IPS-NIHi7 (cell line): ENCODE measurements around the gene PRKAG2.

Experiments used
- DNase-seq: peaks from one replicate; pipeline ENCODE4 v3.0.0; 2012; ENCODE audit warnings: mixed read lengths; ENCODE audit errors: extremely low spot score

Gene PRKAG2

DNA sequence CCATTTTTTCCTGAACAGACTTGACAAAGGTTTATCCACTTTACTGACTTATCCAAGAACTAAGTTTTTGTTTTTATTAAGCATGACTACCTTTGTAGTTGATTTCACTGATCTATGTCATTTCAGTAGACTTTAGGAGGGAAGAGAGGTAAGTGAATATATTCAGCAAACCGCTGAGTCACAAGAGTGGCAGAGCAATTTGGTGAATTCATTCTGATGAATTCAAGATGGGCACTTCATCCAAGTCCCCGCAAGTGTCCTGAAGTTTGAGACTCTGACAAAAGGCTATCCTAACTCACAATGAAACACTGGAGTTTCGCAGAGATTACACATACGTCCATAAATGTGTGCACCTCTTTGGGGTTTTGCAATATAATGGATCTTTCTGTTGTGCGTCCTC lies 255.0 kb downstream of the PRKAG2 start:
- DNase-seq, result no peak

DNA sequence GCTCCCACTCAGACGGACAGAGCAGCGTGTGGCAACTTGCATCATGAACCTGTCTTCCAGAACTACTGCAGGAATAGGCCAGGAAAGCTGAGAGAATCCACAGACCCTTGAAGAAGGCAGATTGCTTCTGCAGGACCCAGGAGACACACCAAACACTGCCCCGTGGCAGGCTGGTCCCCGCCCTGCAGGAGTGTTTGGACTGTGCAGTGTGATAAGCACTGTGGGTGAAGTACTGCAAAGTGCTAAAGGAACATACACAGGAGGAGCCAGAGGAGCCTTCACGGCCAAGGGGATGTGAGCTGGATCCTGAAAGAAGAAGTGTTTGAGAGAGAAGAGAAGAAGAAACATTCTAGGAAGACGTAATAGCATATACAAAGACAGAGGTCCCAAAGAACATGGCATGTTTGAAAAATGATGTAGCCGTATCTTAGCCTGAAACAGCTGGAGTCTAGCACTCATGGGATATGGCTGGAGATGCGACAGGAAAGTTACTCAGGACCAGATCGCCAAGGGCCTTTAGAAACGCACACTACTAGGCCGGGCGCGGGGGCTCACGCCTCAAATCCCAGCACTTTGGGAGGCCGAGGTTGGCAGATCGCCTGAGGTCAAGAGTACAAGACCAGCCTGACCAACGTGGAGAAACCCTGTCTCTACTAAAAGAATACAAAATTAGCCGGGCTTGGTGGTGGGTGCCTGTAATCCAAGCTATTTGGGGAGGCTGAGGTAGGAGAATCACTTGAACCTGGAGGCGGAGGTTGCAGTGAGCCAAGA lies 260.3 kb downstream of the PRKAG2 start:
- DNase-seq, result no peak

DNA sequence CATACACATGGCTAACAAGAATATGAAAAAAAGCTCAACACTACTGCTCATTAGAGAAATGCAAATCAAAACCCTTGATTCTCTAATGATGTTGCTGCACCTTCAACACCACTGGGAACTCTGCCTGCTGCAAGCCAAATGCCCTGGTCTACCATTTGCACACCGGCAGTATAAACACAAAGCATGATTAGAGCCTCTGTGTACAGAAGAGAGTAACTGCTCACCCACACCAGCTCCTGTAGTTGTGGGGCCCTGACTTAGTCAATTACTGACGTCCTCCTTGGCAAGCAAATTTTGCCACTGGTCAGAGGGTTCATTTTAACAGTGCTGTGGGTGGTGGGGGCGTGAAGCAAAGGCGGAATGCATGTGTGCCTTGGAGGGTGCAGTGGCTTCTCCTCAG lies 261.1 kb downstream of the PRKAG2 start:
- DNase-seq, result no peak

DNA sequence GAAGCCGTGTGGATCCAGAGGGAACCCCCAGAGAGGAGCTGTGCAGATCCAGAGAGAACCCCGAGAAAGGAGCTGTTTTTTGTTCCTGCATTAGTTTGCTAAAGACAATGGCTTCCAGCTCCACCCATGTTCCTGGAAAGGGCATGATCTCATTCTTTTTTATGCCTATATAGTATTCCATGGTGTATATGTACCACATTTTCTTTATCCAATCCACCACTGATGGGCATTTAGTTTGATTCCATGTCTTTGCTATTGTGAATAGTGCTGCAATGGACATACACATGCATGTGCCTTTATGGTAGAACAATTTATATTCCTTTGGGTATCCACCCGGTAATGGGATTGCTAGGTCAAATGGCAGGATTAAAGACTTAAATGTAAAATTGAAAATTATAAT lies 261.9 kb downstream of the PRKAG2 start:
- DNase-seq, result no peak

DNA sequence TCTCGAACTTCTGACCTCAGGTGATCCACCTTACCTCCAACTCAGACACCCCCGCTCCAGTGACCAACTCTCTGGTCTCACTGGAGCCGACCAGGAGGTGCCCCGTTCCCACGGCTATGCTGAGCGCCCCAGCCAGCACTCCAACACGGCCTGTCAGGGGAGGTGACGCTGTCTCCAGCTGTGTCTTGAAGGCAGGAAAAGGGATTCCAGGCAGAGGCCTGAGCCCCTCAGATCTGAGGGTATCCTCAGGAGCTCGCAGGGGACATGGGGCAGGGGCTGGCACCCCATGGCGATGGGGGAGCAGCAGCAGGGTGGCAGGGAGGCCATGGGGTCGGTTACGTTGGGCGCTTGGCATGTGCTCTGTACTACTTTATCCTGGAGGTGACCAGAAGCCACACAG lies 262.9 kb downstream of the PRKAG2 start:
- DNase-seq, result no peak

DNA sequence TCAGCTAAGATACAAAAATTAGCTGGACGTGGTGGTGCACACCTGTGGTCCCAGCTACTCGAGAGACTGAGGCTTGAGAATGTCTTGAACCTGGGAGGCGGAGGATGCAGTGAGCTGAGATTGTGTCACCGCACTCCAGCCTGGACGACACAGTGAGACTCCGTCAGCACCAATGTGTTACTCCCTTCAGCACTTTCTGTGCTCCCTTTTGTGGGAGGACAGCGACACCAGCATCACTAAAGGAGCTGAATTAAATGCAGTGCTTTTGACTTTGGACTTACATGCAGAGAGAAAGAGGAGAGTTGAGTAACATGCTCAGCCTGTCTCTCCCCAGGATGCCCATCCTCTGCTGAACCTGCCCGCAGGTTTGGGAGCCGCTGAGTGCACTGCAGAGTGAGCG lies 265.0 kb downstream of the PRKAG2 start:
- DNase-seq, result peak; percentile 6

DNA sequence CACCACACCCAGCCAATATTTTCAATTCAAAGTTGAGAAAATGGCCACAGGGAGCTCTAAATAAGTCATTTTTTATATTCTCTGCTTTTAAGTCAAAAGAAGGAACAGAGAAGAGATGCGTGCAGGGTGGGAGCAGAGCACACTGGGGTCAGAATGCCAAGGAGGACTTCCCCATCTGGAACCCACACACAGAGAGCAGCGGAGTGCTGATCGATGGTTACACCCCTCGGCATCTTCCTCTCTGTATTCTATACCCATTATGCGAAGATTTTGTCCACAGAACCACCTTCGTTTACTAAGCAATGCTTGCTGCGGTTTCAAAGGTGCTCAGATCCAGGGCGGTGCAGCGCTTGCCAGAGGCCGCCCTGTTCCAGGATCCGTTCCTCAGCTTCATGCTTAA lies 265.9 kb downstream of the PRKAG2 start:
- peak; percentile 2 for DNase-seq

DNA sequence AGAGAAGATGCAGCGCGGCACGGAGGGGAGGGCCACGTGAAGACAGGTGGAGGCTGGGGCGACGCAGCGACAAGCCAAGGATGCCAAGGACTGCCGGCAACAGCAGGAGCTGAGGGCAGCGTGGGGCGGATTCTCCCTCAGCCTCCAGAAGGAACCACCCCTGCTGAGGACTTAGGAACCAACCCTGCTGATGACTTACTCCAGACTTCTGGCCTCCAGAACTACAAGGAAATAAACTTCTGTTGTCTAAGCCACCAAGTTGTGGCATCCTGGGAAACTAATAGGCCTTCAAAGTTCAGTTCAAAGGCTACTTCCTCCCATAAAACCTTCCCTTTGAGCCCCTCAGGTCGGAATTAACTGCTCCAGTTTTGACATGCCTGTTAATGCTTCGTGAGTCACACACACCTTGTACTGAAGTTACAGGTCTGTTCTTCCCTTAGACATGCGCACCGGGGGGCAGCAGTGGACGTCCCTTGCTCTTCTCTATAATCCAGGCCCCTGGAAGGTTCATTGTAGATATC lies 268.8 kb downstream of the PRKAG2 start:
- no peak for DNase-seq

DNA sequence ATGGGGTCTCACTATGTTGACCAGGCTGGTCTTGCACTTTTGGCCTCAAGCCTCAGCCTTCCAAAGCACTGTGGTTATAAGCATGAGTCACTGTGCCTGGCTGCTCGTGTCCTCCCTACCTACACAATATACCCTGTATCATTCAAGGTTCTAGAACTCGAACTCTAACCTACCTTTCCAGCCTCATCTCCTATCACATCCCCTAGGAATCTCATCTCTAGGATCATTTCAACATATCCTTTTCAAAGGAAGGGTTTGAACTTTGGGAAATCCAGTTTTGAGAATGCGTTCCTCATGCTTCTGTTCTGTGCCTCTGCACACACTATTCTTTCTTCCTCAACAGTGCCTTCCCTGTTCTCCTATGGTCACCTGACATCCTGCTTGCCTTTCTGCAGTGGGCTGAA lies 269.4 kb downstream of the PRKAG2 start:
- DNase-seq, result no peak

DNA sequence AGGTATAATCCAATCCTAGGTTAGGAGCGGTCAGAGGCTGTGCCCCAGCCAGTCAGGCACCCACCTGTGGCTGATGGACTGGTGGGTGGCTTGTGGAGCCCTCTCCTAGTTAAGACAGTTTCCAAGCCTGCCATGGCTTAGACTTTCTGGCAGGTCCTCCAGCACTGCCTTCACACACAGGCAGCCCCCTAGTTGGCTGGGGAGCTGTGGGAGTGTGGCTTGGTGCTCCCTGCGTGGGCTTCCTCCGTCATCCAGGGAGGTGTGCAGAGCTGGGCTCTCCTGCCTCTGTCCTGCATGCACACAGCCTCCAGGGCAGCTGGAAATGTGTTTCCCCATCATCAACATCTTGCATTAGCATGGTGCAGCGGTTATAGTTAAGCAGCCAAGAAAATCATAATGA lies 273.0 kb downstream of the PRKAG2 start:
- no peak for DNase-seq

DNA sequence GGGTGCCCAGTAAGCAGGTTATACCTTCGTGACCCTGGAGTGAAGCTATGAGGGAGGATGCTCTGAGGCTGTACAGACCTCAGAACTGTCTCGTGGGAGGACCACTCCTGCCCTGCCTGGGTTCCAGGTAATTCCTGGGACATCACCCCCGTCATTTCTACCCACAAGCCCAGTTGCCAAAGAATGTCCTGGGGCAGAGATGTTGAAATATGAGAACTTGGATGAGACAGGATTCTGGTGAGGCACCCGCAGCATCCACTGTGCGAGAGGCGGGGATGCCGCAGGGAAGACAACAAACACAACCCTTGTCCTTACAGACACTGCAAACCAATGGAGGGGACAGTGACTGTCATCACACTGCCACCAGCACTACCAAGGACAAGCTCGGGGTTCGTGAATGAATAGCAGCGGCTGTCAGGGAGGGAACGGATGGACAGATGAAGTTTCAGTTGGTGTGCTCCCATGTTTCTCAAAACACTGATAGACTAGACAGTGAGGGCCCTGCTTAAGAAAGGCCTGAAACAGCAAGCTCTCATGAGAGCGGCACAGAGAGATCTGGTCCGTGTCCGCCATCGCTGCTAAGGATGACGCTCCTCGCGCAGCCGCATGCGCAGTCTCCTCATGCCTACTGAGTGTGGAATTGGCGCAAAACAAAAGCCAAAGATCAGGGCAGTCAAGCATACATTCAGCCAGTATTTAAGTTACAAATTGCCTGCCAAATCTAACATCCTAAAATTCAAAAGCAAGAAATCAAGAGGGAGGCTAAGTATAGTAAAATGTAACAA lies 275.2 kb downstream of the PRKAG2 start:
- DNase-seq, result no peak

DNA sequence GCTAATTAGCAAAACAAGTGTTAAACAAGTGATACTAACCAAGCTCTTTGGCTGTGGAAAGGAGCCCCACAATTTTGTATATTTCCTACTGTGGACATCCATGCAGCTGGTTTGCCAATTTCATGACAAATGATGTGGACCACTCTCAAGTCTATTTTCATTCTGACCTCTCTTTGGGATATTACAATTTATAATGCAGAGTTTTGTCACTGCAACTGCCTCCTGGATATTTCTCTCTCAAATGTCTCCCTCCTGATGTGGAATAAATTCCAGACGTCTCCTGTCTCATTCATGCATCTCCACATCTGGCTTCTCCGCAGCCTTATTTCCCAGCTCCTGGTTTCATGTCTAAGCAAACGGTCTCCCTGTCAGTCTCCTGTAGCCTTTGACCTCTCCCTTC lies 276.6 kb downstream of the PRKAG2 start:
- no peak for DNase-seq

DNA sequence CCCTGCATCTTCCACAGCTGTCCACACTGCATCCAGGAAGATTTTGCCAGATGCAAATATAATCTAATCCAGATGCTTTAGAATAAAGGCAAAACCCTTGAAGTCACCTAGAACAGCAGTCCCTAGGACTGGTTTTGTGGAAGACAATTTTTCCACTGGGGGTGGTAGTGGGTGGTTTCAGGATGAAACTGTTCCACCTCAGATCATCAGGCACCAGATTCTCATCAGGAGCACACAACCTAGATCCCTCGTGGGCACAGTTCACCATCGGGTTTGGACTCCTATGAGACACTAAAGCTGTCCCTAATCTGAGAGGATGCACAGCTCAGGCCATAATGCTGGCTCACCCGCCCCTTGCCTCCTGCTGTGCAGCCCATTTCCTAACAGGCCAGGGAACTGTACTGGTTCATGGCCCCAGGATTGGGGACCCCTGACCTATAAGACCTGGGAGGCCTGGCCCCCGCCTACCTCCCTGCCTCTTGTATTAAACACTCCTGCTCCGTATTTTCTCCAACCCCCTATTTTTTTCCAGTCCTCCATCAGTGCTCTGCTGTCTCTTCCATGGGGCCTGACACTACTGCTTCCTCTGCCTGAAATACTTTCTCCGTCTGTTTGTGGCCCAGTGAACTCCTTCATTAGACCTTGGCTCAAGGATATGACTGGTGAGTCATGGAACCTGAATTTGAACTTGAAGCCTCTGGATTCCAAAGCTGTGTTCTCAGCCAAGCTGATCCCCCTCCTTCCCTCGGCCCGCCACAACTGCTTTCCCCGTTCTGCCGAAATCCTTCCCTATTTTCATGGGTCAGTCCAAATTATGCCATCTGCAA lies 277.3 kb downstream of the PRKAG2 start:
- DNase-seq, result peak; percentile 47

DNA sequence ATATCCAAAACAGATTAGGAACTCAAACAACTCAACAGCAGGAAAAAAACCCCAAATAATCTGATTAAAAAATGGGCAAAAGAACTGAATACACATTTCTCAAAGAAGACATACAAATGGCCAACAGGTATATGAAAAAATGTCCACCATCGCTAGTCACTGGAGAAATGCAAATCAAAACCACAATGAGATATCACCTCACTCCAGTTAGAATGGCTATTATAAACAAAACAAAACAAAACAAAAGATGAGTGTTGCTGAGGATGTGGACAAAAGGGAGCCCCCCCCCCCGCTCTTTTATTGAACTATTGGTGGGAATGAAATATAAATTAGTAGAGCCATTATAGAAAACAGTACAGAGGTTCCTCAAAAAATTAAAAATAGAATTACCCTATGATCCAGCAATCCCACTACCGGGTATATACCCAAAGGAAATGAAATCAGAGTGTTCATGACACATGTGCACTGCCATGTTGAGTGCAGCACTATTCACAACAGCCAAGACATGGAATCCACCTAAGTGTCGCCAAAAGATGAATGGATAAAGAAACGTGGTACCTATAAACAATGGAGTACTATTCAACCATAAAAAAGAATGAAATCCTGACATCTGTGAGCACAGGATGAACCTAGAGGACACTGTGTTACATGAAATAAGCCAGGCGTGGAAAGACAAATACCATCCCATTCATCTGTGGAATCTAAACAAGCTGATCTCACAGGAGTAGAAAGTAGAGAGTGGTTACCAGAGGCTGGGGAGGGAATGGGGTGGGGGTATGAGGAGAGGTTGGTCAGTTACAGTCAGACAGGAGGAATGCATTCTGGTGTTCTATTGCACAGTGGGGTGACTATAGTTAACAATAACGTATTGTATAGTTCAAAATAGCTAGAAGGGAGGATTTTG lies 279.1 kb downstream of the PRKAG2 start:
- DNase-seq, result no peak

DNA sequence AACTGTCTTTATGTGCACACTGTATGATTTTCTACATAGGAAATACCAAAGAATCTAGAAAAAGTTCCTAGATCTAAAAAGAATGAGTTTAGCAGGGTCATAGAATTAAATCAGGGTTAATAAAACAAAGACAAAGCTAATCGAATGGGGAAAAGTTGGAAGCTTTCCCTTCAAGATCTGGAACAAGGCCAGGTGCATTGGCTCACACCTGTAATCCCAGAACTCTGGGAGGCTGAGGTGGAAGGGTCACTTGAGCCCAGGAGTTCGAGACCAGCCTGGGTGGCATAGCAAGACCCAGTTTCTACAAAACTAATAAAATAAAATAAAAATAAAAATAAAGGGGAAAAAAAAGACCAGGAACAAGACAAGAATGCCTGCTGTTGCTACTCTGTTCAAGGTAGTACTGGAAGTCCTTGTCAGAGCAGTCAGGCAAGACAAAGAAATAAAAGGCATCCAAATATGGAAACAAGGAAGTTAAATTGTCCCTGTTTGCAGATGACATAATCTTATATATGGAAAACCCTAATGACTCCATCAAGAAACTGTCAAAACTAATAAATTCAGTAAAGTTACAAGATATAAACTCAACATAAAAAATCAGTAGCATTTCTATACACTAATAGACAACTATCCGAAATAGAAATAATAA lies 281.1 kb downstream of the PRKAG2 start:
- DNase-seq, result no peak

DNA sequence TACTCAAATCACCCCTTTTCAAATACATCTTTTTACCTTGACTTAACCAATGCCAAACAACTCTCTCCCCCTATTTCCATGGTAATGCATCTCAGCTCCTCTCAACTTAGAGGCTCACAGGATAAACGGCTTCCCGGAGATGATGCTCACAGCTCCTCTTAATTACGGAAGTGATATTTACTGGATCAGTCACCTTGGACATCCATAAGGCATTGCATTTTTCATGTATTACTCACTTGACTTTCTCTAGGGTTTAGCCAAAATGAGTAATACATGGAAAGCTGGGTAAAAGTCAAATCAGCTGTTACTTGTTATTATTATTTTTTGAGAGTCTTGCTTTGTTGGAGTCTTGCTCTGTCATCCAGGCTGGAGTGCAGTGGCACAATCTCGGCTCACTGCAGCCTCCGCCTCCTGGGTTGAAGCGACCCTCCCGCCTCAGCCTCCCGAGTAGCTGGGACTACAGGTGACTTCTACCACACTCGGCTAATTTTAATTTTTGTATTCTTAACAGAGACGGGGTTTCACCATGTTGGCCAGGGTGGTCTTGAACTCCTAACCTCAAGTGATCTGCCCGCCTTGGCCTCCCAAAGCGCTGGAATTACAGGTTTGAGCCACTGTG lies 283.9 kb downstream of the PRKAG2 start:
- DNase-seq, result no peak

DNA sequence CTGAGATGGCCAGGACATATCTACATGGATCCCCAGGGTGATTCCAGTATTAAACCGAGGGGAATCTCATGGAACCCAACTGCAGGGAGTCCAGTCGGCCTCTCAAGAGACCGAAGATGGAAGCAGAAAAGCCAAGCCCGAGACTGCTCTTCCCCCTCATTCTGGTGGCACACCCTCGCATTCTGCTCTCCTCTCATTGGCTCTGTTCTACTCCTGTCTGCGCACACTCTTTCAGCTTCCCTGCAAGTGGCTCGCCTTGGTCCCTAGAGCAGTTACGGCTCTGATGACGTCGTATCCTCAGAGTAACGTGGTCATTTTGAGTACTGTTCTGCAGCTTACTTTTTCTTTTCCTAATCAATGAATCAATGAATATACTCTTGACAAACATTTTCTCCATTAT lies 284.6 kb downstream of the PRKAG2 start:
- DNase-seq, result no peak

DNA sequence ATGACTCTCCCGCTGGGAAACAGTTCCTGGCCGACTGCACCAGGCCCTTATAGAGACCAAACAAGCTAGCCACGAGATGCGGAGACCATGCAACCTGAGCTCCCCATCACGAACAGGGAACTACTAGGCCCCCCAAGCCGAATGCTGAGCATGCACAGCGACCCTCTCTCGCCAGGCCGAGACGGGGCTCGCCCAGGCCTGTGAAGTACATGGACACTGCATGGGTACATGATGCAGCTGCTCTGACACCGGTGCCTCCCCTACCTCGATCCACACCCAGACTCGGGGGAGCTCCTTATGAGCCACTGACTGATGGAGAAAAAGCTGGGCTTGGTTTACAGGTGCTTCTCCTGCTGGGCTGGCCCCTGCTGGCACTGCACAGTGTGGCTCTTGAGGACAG lies 285.0 kb downstream of the PRKAG2 start:
- no peak for DNase-seq

DNA sequence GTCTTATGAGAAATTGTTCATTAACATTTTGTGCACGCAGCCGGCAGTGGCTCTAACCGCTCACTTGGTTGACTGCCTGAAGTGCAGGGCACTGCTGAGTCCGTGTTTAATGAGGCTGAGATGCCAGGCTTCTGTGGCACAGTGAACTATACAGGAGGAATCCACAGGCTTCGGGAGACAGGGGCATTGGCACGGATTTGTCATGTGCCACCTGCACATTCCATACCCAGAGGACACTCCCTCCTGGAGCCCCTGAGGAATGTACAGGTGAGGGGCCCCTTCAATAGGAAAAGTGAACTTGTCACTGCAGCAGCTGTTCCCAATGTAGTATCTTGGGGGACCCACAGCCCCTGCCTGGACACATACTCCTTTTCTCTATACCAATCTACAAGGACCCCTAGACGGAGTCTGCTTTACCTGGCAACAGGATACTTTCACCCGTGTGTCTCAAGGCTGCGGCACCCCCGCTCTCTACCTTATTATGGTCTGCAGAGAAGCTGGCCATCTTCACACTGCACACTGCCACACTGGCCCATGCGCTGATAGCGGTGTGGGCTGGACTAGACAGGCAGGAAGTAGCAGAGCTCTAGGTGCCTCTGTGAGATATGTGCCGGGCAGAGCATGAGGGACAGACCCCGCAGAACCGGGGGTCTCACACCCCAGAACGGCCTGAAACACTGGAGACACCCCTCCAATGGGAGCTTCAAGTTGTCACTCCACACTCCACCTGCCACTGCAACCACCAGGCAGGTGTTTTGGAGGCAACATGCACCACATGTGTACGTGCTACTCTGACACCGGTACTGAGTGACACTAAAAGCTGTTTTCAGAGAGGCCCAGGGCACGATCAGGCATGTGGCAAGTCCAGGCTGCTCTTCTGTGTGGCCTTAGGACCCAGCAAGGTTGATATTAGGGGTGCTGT lies 285.8 kb downstream of the PRKAG2 start:
- DNase-seq, result no peak
